Liver (tissue), 9 donors: ENCODE data around the gene DYNLL2. TPM values are rescaled to one million over a fixed set of nuclear protein-coding genes. Genes with fewer than 3 reads are reported as not detected.

Source experiments
- DNase-seq: peaks from one replicate; pipeline ENCODE4 v3.0.0-alpha.2; 2017; ENCODE audit warnings: low spot score
- H3K27ac ChIP-seq, 2 donors: one replicate each; pipeline ENCODE4 v1.7.0; 2013; ENCODE audit warnings: inconsistent platforms in 2 of 2, low read length in 2 of 2, control low read depth in 1 of 2, low read depth in 1 of 2, mild to moderate bottlenecking in 1 of 2
- H3K27me3 ChIP-seq, 4 donors: one replicate each; pipeline versions ENCODE4 v1.6.1 to v1.7.0; 2013; ENCODE audit warnings: low read length in 3 of 4, inconsistent platforms in 1 of 4, mild to moderate bottlenecking in 1 of 4, moderate library complexity in 1 of 4; ENCODE audit not compliant: control insufficient read depth in 4 of 4, insufficient read depth in 4 of 4
- H3K36me3 ChIP-seq, 4 donors: one replicate each; pipeline versions ENCODE4 v1.6.1 to v1.7.0; 2013; ENCODE audit warnings: low read length in 3 of 4, mild to moderate bottlenecking in 3 of 4, low read depth in 1 of 4, moderate library complexity in 1 of 4; ENCODE audit not compliant: control insufficient read depth in 4 of 4, insufficient read depth in 3 of 4
- H3K4me1 ChIP-seq, 4 donors: one replicate each; pipeline versions ENCODE4 v1.6.1 to v1.7.0; 2013; ENCODE audit warnings: low read length in 3 of 4, mild to moderate bottlenecking in 3 of 4, moderate library complexity in 1 of 4; ENCODE audit not compliant: control insufficient read depth in 4 of 4, insufficient read depth in 4 of 4
- H3K4me3 ChIP-seq, 3 donors: one replicate each; pipeline versions ENCODE4 v1.6.1 to v1.7.0; 2013; ENCODE audit warnings: low read length in 3 of 3, control low read depth in 1 of 3, low read depth in 1 of 3, mild to moderate bottlenecking in 1 of 3
- H3K9ac ChIP-seq, 2 donors: one replicate each; pipeline ENCODE4 v1.7.0; 2013; ENCODE audit warnings: low read length in 2 of 2, mild to moderate bottlenecking in 2 of 2, moderate library complexity in 2 of 2, control low read depth in 1 of 2, low read depth in 1 of 2
- H3K9me3 ChIP-seq, 4 donors: one replicate each; pipeline versions ENCODE4 v1.6.1 to v1.7.0; 2013; ENCODE audit warnings: low read length in 3 of 4; ENCODE audit not compliant: control insufficient read depth in 4 of 4
- EGR1 ChIP-seq, 2 donors: IDR thresholded peaks; 2 replicates each; pipeline ENCODE4 v1.6.1; 2016 to 2018; ENCODE audit warnings: antibody characterized with exemption in 2 of 2, low read depth in 2 of 2
- FOXA1 ChIP-seq: IDR thresholded peaks from 2 replicates; pipeline ENCODE4 v1.6.1; 2016; ENCODE audit warnings: antibody characterized with exemption
- FOXA2 ChIP-seq: IDR thresholded peaks from 2 replicates; pipeline ENCODE4 v1.6.1; 2016; ENCODE audit warnings: antibody characterized with exemption
- GABPA ChIP-seq, 2 donors: IDR thresholded peaks in 1 of 2; conservative IDR thresholded peaks in 1 of 2; 2 replicates each; pipeline ENCODE4 v1.6.1; 2016; ENCODE audit warnings: antibody characterized with exemption in 2 of 2, mild to moderate bottlenecking in 1 of 2, moderate library complexity in 1 of 2
- HNF4A ChIP-seq, 2 donors: conservative IDR thresholded peaks; 2 replicates each; pipeline ENCODE4 v1.6.1; 2016; ENCODE audit warnings: antibody characterized with exemption in 2 of 2, mild to moderate bottlenecking in 2 of 2
- HNF4G ChIP-seq: IDR thresholded peaks from 2 replicates; pipeline ENCODE4 v1.6.1; 2016; ENCODE audit warnings: antibody characterized with exemption
- JUND ChIP-seq, 2 donors: IDR thresholded peaks; 2 replicates each; pipeline ENCODE4 v1.6.1; 2016; ENCODE audit warnings: antibody characterized with exemption in 2 of 2
- NR2F2 ChIP-seq: IDR thresholded peaks from 2 replicates; pipeline ENCODE4 v1.6.1; 2016; ENCODE audit warnings: antibody characterized with exemption
- RAD21 ChIP-seq, 2 donors: IDR thresholded peaks; 2 replicates each; pipeline ENCODE4 v1.6.1; 2016; ENCODE audit warnings: antibody characterized with exemption in 2 of 2, mild to moderate bottlenecking in 2 of 2
- RXRA ChIP-seq, 2 donors: IDR thresholded peaks; 2 replicates each; pipeline ENCODE4 v1.6.1; 2017 to 2018; ENCODE audit warnings: antibody characterized with exemption in 2 of 2, mild to moderate bottlenecking in 1 of 2
- SP1 ChIP-seq: IDR thresholded peaks from 2 replicates; pipeline ENCODE4 v1.6.1; 2018; ENCODE audit warnings: antibody characterized with exemption, mild to moderate bottlenecking
- TAF1 ChIP-seq: conservative IDR thresholded peaks from 2 replicates; pipeline ENCODE4 v1.6.1; 2016; ENCODE audit warnings: antibody characterized with exemption, mild to moderate bottlenecking
- YY1 ChIP-seq: IDR thresholded peaks from 2 replicates; pipeline ENCODE4 v1.6.1; 2016; ENCODE audit warnings: antibody characterized with exemption, mild to moderate bottlenecking
- WGBS: extraction: QIAGEN DNeasy Blood & Tissue Kit; methylation state at CpG from one replicate; pipeline ENCODE4 v1.1.7; 2013; 5-methylcytosine and 5-hydroxymethylcytosine counted together
- polyA plus RNA-seq, 2 donors: library from polyadenylated mRNA; stranded (reverse) in 1 of 2; unstranded in 1 of 2; fragments of 200-250 nt in 1 of 2; fragments of >200 nt in 1 of 2; fragmentation: Nextera tagmentation in 1 of 2; extraction: Ambion mirVana in 1 of 2; gene quantifications; one replicate each; pipeline versions ENCODE4 v1.2.1 to v1.2.3, GENCODE V29; 2013 to 2015
- total RNA-seq, 2 donors: library from RNA; depleted of rRNA; stranded (reverse); fragments of >200 nt; gene quantifications; one replicate each; pipeline ENCODE4 v1.2.3, GENCODE V29; 2014
- TF ChIP-seq, protein P1 (sequence below): IDR thresholded peaks from 2 replicates; pipeline ENCODE4 v1.6.1; 2016; ENCODE audit warnings: antibody characterized with exemption
- TF ChIP-seq, protein P2 (sequence below): IDR thresholded peaks from 2 replicates; pipeline ENCODE4 v1.6.1; 2016; ENCODE audit warnings: antibody characterized with exemption, mild to moderate bottlenecking
- TF ChIP-seq, protein P3 (sequence below): IDR thresholded peaks from 2 replicates; pipeline ENCODE4 v1.6.1; 2016; ENCODE audit warnings: antibody characterized with exemption
- TF ChIP-seq, protein P4 (sequence below): IDR thresholded peaks from 2 replicates; pipeline ENCODE4 v1.6.1; 2016; ENCODE audit warnings: antibody characterized with exemption
- TF ChIP-seq, protein P5 (sequence below): fragments of 150-350 bp; IDR thresholded peaks from 2 replicates; pipeline ENCODE4 v1.5.1; 2017; ENCODE audit warnings: improper control_type of control experiment, low read depth, low read length; ENCODE audit not compliant: missing input control
- donor health status: healthy.
- donor health status: healthy.
- donor health status: healthy.
- donor health status: healthy.
- donor health status: healthy.

Gene DYNLL2
- total and polyA plus RNA-seq, 4 donors: 3.2 to 22.1 (median 14.1) TPM

DNA sequence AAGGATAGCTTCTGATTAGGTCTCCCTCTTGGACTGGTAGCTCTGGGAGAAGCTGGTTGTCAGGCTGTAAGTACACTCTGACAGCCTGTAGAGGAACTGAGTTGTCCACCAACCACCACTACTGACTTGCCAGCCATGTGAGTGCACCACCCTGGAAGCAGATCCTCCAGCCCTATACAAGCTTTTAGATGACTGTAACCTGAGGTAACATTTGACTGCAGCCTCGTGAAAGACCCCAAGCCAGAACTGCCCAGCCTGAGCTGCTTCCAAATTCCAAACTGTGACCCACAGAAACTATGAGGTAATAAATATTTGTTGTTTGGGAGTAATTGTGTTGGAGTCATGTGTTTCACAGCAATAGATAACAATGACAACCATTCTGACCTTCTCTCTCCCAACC, 30.8 kb upstream of the DYNLL2 start:
- 68% methylated on average over 1 of the region's 1 CpG for WGBS

DNA sequence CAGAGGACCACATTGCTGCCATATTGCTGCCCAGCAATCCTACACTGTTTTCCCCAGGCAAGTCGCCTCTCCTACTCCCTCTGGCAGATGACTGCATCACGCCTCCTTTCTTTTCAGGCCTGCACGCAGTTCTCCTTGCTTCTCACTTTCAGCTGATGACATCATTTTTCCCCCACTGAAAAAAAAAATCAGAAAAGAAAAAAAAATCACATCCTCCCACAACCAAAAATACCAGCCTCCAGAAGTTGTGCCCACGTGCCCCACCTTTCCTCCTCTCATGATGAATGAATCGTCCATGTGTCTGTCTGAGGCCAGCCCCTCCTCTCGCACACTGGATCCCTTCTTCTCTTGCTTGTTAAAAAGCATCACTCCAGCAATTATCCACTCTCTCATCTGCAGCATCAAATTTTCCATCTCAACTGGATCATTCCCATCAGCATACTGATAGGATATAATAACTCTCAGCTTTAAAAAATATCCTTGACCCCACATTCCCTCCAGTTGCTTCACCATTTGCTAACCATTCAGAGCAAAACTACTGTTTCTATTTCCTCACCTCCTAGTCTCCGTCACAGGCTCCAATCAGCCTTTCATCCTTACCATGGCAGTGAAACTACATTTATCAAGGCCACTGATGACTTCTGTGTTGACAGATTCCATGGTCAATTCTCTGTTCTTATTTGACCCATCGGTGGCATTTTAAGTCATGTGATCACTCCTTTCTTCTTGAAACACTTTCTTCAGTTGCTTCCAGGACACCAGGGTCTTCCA, 30.1 kb upstream of the DYNLL2 start:
- Histone ChIP-seq H3K4me1 (no peaks in the 10 kb centered on the region), H3K9me3 (no peaks in the 10 kb centered on the region), H3K9ac (no peak overlapping the region), H3K36me3 (no peaks in the 10 kb centered on the region), H3K27me3 (no peaks in the 10 kb centered on the region), H3K4me3 (no peak overlapping the region), H3K27ac (no peak overlapping the region)
- WGBS: 77% methylated on average over 8 of the region's 8 CpGs
- no peak for DNase-seq
- TF ChIP-seq FOXA2: no peak
- TF ChIP-seq RXRA (IDR thresholded peaks at IDR 0.05): no peak
- no peak for TF ChIP-seq HNF4A (conservative IDR thresholded peaks at IDR 0.05)
- TF ChIP-seq, protein P1, sequence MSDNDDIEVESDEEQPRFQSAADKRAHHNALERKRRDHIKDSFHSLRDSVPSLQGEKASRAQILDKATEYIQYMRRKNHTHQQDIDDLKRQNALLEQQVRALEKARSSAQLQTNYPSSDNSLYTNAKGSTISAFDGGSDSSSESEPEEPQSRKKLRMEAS: no peak
- TF ChIP-seq YY1: no peak
- TF ChIP-seq, protein P2, sequence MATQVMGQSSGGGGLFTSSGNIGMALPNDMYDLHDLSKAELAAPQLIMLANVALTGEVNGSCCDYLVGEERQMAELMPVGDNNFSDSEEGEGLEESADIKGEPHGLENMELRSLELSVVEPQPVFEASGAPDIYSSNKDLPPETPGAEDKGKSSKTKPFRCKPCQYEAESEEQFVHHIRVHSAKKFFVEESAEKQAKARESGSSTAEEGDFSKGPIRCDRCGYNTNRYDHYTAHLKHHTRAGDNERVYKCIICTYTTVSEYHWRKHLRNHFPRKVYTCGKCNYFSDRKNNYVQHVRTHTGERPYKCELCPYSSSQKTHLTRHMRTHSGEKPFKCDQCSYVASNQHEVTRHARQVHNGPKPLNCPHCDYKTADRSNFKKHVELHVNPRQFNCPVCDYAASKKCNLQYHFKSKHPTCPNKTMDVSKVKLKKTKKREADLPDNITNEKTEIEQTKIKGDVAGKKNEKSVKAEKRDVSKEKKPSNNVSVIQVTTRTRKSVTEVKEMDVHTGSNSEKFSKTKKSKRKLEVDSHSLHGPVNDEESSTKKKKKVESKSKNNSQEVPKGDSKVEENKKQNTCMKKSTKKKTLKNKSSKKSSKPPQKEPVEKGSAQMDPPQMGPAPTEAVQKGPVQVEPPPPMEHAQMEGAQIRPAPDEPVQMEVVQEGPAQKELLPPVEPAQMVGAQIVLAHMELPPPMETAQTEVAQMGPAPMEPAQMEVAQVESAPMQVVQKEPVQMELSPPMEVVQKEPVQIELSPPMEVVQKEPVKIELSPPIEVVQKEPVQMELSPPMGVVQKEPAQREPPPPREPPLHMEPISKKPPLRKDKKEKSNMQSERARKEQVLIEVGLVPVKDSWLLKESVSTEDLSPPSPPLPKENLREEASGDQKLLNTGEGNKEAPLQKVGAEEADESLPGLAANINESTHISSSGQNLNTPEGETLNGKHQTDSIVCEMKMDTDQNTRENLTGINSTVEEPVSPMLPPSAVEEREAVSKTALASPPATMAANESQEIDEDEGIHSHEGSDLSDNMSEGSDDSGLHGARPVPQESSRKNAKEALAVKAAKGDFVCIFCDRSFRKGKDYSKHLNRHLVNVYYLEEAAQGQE: no peak
- TF ChIP-seq, protein P3, sequence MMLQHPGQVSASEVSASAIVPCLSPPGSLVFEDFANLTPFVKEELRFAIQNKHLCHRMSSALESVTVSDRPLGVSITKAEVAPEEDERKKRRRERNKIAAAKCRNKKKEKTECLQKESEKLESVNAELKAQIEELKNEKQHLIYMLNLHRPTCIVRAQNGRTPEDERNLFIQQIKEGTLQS: no peak
- TF ChIP-seq TAF1: no peak
- no peak for TF ChIP-seq FOXA1
- no peak for TF ChIP-seq EGR1 (IDR thresholded peaks at IDR 0.05; ENCODE audit: low read depth in 2 of 2)
- TF ChIP-seq SP1: no peak
- TF ChIP-seq, protein P4, sequence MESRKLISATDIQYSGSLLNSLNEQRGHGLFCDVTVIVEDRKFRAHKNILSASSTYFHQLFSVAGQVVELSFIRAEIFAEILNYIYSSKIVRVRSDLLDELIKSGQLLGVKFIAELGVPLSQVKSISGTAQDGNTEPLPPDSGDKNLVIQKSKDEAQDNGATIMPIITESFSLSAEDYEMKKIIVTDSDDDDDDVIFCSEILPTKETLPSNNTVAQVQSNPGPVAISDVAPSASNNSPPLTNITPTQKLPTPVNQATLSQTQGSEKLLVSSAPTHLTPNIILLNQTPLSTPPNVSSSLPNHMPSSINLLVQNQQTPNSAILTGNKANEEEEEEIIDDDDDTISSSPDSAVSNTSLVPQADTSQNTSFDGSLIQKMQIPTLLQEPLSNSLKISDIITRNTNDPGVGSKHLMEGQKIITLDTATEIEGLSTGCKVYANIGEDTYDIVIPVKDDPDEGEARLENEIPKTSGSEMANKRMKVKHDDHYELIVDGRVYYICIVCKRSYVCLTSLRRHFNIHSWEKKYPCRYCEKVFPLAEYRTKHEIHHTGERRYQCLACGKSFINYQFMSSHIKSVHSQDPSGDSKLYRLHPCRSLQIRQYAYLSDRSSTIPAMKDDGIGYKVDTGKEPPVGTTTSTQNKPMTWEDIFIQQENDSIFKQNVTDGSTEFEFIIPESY: no peak
- TF ChIP-seq HNF4G: no peak

More for the DNA sequence above, 30.8 kb upstream of the DYNLL2 start:
- TF ChIP-seq, protein P1: no peak
- no peak for TF ChIP-seq RAD21 (IDR thresholded peaks at IDR 0.05)
- TF ChIP-seq, protein P5, sequence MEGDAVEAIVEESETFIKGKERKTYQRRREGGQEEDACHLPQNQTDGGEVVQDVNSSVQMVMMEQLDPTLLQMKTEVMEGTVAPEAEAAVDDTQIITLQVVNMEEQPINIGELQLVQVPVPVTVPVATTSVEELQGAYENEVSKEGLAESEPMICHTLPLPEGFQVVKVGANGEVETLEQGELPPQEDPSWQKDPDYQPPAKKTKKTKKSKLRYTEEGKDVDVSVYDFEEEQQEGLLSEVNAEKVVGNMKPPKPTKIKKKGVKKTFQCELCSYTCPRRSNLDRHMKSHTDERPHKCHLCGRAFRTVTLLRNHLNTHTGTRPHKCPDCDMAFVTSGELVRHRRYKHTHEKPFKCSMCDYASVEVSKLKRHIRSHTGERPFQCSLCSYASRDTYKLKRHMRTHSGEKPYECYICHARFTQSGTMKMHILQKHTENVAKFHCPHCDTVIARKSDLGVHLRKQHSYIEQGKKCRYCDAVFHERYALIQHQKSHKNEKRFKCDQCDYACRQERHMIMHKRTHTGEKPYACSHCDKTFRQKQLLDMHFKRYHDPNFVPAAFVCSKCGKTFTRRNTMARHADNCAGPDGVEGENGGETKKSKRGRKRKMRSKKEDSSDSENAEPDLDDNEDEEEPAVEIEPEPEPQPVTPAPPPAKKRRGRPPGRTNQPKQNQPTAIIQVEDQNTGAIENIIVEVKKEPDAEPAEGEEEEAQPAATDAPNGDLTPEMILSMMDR: no peak
- TF ChIP-seq FOXA2: no peak
- TF ChIP-seq SP1: no peak
- no peak for TF ChIP-seq EGR1 (IDR thresholded peaks at IDR 0.05; ENCODE audit: low read depth in 2 of 2)
- no peak for TF ChIP-seq JUND (IDR thresholded peaks at IDR 0.05)
- TF ChIP-seq, protein P3: no peak
- no peak for TF ChIP-seq NR2F2
- TF ChIP-seq TAF1: no peak
- TF ChIP-seq FOXA1: no peak
- TF ChIP-seq GABPA (IDR thresholded peaks at IDR 0.05 in 1 of 2, conservative IDR thresholded peaks at IDR 0.05 in 1 of 2): no peak
- TF ChIP-seq, protein P4: no peak
- TF ChIP-seq HNF4A (conservative IDR thresholded peaks at IDR 0.05): no peak
- Histone ChIP-seq H3K4me1 (no peaks in the 10 kb centered on the region), H3K27ac (no peak overlapping the region), H3K9ac (no peak overlapping the region), H3K9me3 (no peaks in the 10 kb centered on the region), H3K36me3 (no peaks in the 10 kb centered on the region), H3K4me3 (no peak overlapping the region), H3K27me3 (no peaks in the 10 kb centered on the region)
- DNase-seq: no peak
